Common myeloid progenitor, CD34-positive (primary cell): ENCODE results near the gene PLEKHA6.
A peak's percentile ranks its signal among the peaks of the same experiment; 100 is the strongest.

Experiments used
- CTCF ChIA-PET: fragments of 350-600 bp; sonication (Branson Sonifier 250); formaldehyde crosslinking; loops from one replicate; lab custom pipeline; 2021; ENCODE audit warnings: antibody characterized with exemption; lab: Charles Lee
- POLR2A ChIA-PET: fragments of 350-600 bp; sonication (Branson Sonifier 250); formaldehyde crosslinking; loops from one replicate; lab custom pipeline; 2021; ENCODE audit warnings: antibody characterized with exemption; lab: Charles Lee
- DNase-seq, 3 donors: peaks; one replicate each; pipeline versions ENCODE4 v3.0.0 to v3.0.0-alpha.2; 2013
- H3K27ac ChIP-seq, 2 experiments: 1 replicate in 1 of 2; 2 replicates in 1 of 2; pipeline ENCODE4 v1.7.0; 2013; ENCODE audit warnings: inconsistent platforms in 2 of 2, low read length in 2 of 2, mild to moderate bottlenecking in 2 of 2, low read depth in 1 of 2, moderate library complexity in 1 of 2; ENCODE audit not compliant: severe bottlenecking in 2 of 2, insufficient read depth in 1 of 2, poor library complexity in 1 of 2
- H3K27me3 ChIP-seq, 5 experiments: replicated peaks in 2 of 5; 1 replicate in 3 of 5; 2 replicates in 2 of 5; pipeline versions ENCODE4 v1.6.1 to v1.7.0; 2013; ENCODE audit warnings: low read length in 4 of 5, mild to moderate bottlenecking in 2 of 5, moderate library complexity in 2 of 5, inconsistent platforms in 1 of 5; ENCODE audit not compliant: insufficient read depth in 5 of 5, control insufficient read depth in 4 of 5
- H3K36me3 ChIP-seq, 4 experiments: 1 replicate in 2 of 4; 2 replicates in 2 of 4; pipeline versions ENCODE4 v1.6.1 to v1.7.0; 2013; ENCODE audit warnings: low read length in 3 of 4, control low read depth in 1 of 4, mild to moderate bottlenecking in 1 of 4; ENCODE audit not compliant: control insufficient read depth in 4 of 4, insufficient read depth in 4 of 4
- H3K4me1 ChIP-seq, 4 experiments: 1 replicate in 3 of 4; 2 replicates in 1 of 4; pipeline versions ENCODE4 v1.6.1 to v1.7.1; 2013; ENCODE audit warnings: low read length in 3 of 4, mild to moderate bottlenecking in 3 of 4, control low read depth in 1 of 4, inconsistent platforms in 1 of 4, moderate library complexity in 1 of 4; ENCODE audit not compliant: control insufficient read depth in 4 of 4, insufficient read depth in 4 of 4; ENCODE audit errors: control extremely low read depth in 1 of 4
- H3K4me3 ChIP-seq, 7 experiments: 1 replicate in 4 of 7; 2 replicates in 3 of 7; pipeline versions ENCODE4 v1.5.1 to v1.7.0; 2013; ENCODE audit warnings: mild to moderate bottlenecking in 7 of 7, low read length in 6 of 7, moderate library complexity in 6 of 7, inconsistent platforms in 2 of 7, low read depth in 2 of 7, control low read depth in 1 of 7; ENCODE audit not compliant: insufficient read depth in 4 of 7, control insufficient read depth in 1 of 7; ENCODE audit errors: extremely low read depth in 1 of 7
- H3K9me3 ChIP-seq, 5 experiments: 1 replicate in 4 of 5; 2 replicates in 1 of 5; pipeline versions ENCODE4 v1.6.1 to v1.7.1; 2013; ENCODE audit warnings: low read length in 4 of 5, mild to moderate bottlenecking in 2 of 5, inconsistent platforms in 1 of 5, low read depth in 1 of 5, moderate library complexity in 1 of 5; ENCODE audit not compliant: control insufficient read depth in 4 of 5, insufficient read depth in 2 of 5; ENCODE audit errors: control extremely low read depth in 1 of 5
- WGBS: methylation state at CpG from one replicate; pipeline ENCODE4 v1.1.5; 2013; ENCODE audit not compliant: insufficient coverage; 5-methylcytosine and 5-hydroxymethylcytosine counted together

The PLEKHA6 gene

DNA sequence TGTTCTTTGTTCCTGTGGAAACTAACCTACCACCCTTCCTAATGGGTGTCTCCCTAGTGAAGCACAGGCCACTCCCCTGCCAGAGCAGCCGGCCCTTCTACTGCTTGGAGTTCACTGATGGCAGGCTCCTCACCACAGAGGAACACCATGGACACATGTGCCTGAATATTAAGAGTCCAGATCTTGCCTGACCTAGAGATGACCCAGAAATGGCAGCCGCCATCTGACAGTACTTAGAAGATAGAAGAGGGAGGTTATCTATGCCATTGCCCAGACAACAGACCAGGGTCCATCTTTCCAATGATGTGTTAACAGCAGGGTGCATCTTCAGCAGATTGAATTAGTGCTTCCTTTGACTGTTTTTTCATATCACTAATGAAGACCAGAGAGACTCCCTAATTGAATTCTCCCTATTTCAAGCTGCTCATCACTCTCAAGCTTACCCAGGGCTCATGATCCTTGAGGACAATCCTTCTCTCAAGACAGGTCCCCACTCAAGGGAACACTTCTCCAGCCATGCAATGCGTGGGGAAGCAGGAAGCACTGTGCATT is 59.8 kb downstream of the PLEKHA6 start:
- ChIA-PET CTCF (interaction anchor here (1.1 to 4.4 kb wide), 13 partner anchors 11 to 99 kb away, joined by 3 to 34 read pairs (median 5); no protein-coding TSS in a partner anchor), POLR2A (no interaction called here)
- H3K4me3 ChIP-seq, result no peak overlapping the region
- no peak overlapping the region for H3K27ac ChIP-seq
- H3K4me1 ChIP-seq, result peaks cover 3 to 19% (median 17%) of the 10 kb centered on the region in 4 experiments
- H3K9me3 ChIP-seq, result no peaks in the 10 kb centered on the region
- 96% methylated on average over 2 of the region's 3 CpGs for whole genome bisulfite sequencing
- no peaks in the 10 kb centered on the region for H3K36me3 ChIP-seq
- no peak for DNase-seq
- H3K27me3 ChIP-seq, result no peaks in the 10 kb centered on the region

DNA sequence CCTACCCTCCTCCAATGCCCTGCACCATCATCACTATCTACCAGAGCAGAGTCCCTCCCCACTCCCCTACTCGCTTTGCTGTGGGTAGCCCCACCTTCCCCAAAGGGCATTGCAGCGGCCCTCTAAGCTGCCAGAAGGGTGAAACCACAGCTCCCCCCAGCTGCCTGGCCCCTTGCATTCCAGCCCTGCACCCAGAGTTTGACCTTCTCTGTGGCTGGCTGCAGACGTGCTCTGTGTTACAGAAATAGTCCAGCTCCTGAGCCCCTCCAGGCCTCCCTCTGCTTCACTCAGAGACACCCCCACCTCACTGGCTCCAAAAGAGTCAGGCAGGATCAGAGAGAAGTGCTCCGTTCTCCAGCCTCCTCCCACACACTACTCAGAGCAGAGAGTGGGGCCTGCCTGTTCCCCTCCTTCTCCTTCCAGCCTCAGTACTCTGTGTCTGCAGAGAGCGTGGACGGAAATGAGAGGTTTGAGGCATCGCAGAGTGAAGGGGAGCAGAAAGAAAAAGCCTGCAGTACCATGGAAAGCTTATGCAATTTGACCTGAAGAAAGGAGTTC is 63.2 kb downstream of the PLEKHA6 start:
- 4% methylated on average over 3 of the region's 7 CpGs for WGBS
- H3K4me1 ChIP-seq, result peaks cover 3 to 19% (median 17%) of the 10 kb centered on the region in 4 experiments
- H3K36me3 ChIP-seq, result no peaks in the 10 kb centered on the region
- DNase-seq, result peak in 2 of 3 donors; percentile 40 to 58
- ChIA-PET POLR2A (no interaction called here), CTCF (interaction anchor here (0.6 to 4.4 kb wide), 14 partner anchors 10 to 133 kb away, joined by 3 to 34 read pairs (median 4); partner anchors contain the start of gene PLEKHA6)
- no peaks in the 10 kb centered on the region for H3K27me3 ChIP-seq
- H3K27ac ChIP-seq, result no peak overlapping the region
- H3K9me3 ChIP-seq, result no peaks in the 10 kb centered on the region
- peak overlapping the region in 2 of 7 experiments; percentile 21 to 35 for H3K4me3 ChIP-seq

DNA sequence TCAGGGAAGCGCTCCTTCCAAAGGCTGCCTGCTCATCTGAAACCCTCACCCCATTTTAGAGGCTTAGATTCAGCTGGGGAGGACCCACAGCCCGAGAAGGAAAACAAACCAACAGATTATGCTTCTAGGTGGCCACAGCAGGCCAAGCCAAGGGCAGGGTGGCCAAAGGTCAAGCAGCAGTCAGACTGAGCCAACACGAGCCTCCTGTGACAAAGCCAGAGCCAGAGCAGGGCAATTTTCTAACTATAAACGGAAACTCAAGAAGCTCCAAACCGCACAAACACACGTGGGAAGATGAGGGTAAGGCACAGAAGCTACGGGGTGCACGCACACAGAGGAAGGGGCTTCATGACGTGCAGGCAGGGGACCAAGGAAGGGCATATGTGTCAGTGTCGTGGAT is 64.1 kb downstream of the PLEKHA6 start:
- 81% methylated on average over 10 of the region's 10 CpGs for WGBS
- Histone ChIP-seq H3K9me3 (no peaks in the 10 kb centered on the region), H3K36me3 (no peaks in the 10 kb centered on the region), H3K4me3 (peak overlapping the region in 1 of 7 experiments; percentile 35), H3K27me3 (no peaks in the 10 kb centered on the region), H3K4me1 (peaks cover 3 to 19% (median 17%) of the 10 kb centered on the region in 4 experiments), H3K27ac (no peak overlapping the region)
- ChIA-PET CTCF (interaction anchor here (0.6 to 4.4 kb wide), 13 partner anchors 9 to 133 kb away, joined by 3 to 34 read pairs (median 3); partner anchors contain the start of gene PLEKHA6), POLR2A (no interaction called here)
- DNase-seq, result peak in 1 of 3 donors; percentile 31

DNA sequence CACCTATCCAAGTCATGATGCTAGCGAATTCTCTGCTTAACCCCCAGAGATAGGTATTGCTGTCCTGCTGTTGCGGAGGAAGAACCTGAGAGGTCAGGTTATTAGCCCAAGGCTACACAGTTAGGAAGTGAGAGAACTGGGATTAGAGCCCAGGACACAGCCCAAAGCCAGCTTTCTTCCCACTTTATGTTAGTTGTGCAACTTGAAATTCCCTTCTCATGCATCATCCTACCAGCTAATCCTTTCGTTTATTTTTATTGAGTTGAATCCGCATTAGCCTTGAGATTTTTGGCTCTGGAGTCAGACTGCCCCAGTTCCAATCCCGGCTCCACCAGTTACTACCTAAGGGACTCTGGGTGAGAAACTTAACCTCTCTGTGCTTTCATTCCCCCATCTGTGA is 65.4 kb downstream of the PLEKHA6 start:
- POLR2A ChIA-PET, result no interaction called here
- CTCF ChIA-PET, result interaction anchor here (1.1 kb wide), 1 partner anchor 68 kb away, joined by 3 read pairs; no protein-coding TSS in a partner anchor
- no peak overlapping the region for H3K4me3 ChIP-seq
- WGBS, result 89% methylated on average over 4 of the region's 5 CpGs
- no peaks in the 10 kb centered on the region for H3K27me3 ChIP-seq
- DNase-seq, result no peak
- H3K36me3 ChIP-seq, result no peaks in the 10 kb centered on the region
- H3K4me1 ChIP-seq, result peaks cover 3 to 21% (median 18%) of the 10 kb centered on the region in 4 experiments
- H3K27ac ChIP-seq, result no peak overlapping the region
- no peaks in the 10 kb centered on the region for H3K9me3 ChIP-seq

DNA sequence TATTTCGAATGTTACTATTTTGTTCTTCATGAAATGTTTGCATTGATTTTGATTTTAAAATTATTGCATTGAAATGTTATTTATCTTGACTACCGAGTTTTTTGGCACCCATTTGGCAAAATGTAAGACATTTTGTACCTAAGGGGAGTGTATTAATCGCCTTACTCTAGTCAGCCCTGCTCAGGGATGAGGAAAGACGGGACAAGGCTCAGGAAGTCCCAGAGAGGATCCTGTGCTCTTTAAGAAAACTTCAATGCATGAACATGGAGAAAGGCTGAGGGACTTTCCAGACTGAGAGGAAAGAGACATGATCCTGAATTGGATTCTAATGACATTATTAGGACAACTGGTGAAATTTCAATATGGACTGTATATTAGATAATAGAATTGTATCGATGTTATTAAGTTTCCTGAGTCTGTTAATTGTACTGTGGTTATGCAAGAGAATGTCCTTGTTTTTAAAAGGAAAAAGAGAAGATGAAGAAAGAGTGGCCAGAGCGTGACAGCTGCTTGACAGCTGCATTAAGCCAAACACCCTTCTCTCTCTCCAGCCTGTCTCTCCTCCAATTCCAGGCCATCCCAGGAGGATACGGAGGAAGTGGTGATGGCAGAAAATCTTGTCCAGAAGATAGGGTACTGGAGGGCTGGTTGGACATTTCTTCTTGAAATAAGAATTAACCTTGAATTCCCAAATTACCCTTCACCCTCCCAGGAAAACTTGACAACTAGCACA is 66.0 kb downstream of the PLEKHA6 start:
- Histone ChIP-seq H3K4me3 (no peak overlapping the region), H3K36me3 (no peaks in the 10 kb centered on the region), H3K27ac (no peak overlapping the region), H3K27me3 (no peaks in the 10 kb centered on the region), H3K9me3 (no peaks in the 10 kb centered on the region), H3K4me1 (peaks cover 5 to 27% (median 24%) of the 10 kb centered on the region in 4 experiments)
- no peak for DNase-seq
- WGBS, result 97% methylated on average over 5 of the region's 7 CpGs
- CTCF ChIA-PET, result interaction anchor here (1.1 kb wide), 1 partner anchor 69 kb away, joined by 3 read pairs; no protein-coding TSS in a partner anchor
- POLR2A ChIA-PET, result no interaction called here

DNA sequence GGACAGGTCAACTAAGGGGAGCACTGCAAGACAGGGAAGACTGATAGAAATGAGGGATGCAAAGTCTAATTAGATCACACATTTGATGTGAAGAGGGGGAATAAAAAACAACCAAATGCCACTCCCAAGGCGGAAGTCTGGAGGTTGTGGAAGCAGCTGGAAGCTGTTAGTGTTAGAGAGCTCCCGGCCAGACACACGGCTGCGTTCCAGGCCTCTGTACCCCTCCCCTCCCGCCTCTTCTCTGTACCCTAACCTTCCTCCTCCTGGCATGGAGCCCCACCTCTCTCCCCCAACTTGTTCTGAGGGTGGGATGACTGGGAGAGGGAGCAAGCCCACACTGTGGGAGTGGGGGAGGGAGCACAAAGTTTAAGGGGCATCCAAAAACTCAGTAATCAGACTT is 67.0 kb downstream of the PLEKHA6 start:
- Histone ChIP-seq H3K36me3 (no peaks in the 10 kb centered on the region), H3K4me3 (no peak overlapping the region), H3K27me3 (no peaks in the 10 kb centered on the region), H3K4me1 (peaks cover 7 to 38% (median 34%) of the 10 kb centered on the region in 4 experiments), H3K9me3 (no peaks in the 10 kb centered on the region), H3K27ac (no peak overlapping the region)
- CTCF ChIA-PET, result interaction anchor here (0.7 to 1.0 kb wide), 4 partner anchors 10 to 32 kb away, joined by 3 read pairs; no protein-coding TSS in a partner anchor
- POLR2A ChIA-PET, result no interaction called here
- WGBS, result no CpG with 5 or more reads among the region's 5 CpGs
- DNase-seq, result no peak
